ENCODE results near the gene MAN1B1.

- TF ChIP-seq CTCF (conservative IDR thresholded peaks at IDR 0.05; ENCODE audit: low read depth, low read length), result no peak
- TF ChIP-seq FOS (IDR thresholded peaks at IDR 0.05; ENCODE audit: low read depth, low read length), result no peak
- no peak for TF ChIP-seq POLR2A (IDR thresholded peaks at IDR 0.05; ENCODE audit: low read depth, low read length)
- TF ChIP-seq MXI1 (IDR thresholded peaks at IDR 0.05; ENCODE audit: borderline replicate concordance, low read depth, low read length), result no peak
- TF ChIP-seq RCOR1 (IDR thresholded peaks at IDR 0.05; ENCODE audit: insufficient replicate concordance, low read length), result no peak
- no peak for TF ChIP-seq RAD21 (IDR thresholded peaks at IDR 0.05; ENCODE audit: low read length)
- TF ChIP-seq SMC3 (IDR thresholded peaks at IDR 0.05; ENCODE audit: low read depth, low read length), result no peak
Measured at GRCh38 chr9:137073992-137074399, 12.8 kb upstream of the MAN1B1 start.
